Fibroblast of skin of left biceps (primary cell): Measurements from ENCODE around the gene BAX.
"Not testable (repeated sequence)": the region's sequence is repeated elsewhere in the genome, so short reads cannot be mapped to it uniquely, and the experiment has no call there.

Experiments used
- DNase-seq, 2 experiments: peaks; one replicate each; pipeline ENCODE4 v3.0.0-alpha.2; 2013; ENCODE audit warnings: low read depth in 2 of 2

Gene BAX

DNA sequence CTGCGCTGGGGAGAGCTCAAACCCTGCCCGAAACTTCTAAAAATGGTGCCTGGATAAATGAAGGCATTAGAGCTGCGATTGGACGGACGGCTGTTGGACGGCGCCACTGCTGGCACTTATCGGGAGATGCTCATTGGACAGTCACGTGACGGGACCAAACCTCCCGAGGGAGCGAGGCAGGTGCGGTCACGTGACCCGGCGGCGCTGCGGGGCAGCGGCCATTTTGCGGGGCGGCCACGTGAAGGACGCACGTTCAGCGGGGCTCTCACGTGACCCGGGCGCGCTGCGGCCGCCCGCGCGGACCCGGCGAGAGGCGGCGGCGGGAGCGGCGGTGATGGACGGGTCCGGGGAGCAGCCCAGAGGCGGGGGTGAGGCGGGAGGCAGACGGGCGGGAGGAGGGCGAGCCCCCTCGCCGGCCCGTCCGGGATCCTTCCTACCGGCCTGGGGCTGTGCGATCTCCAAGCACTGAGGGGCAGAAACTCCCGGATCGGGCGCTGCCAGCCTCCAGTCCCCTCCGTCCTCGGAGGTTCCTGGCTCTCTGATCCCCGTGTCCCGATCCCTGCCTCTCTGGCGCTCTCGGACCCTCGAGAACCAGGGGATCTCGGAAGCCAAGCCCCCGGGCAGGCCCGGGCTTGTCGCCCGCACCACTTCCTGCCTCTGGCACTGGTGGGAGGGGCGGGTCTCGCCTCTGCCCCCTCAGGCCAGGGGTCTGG is at the start of gene BAX:
BAX (plus strand) TSS at position 281 of the 713 bp plus-strand sequence; CDS start at position 335, 54 bp downstream.
- DNase-seq, result peak; percentile 86 to 88

DNA sequence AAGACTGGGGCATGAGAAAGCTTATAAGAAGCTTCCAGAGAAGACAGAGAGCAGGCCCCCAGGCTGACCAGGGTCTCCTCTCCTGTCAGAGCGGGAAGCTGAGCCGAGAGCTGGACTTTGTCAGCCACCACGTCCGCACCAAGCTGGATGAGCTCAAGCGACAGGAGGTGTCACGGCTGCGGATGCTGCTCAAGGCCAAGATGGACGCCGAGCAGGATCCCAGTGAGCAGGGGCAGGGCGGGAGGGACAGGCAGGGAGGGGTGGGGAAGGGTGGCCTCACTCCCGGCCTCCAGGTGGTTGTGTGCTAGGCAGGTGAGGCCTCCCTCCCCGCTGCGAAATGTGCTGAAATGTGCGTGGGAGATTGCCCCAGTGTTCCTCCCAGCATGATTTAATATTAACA is 49.0 kb upstream of the BAX start:
- no peak for DNase-seq

DNA sequence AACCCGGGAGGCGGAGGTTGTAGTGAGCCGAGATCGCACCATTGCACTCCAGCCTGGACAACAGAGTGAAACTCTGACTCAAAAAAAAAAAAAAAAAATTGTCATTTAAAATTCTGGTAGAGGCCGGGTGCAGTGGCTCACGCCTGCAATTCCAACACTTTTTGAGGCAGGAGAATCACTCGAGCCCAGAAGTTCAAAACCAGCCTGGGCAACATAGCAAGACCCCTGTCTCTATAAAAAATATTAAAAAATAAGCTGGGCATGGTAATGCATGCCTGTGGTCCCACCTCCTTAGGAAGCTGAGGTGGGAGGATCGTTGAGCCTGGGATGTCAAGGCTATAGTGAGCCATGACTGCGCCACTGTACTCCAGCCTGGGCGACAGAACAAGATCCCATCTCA is 48.4 kb upstream of the BAX start:
- DNase-seq, result no peak

DNA sequence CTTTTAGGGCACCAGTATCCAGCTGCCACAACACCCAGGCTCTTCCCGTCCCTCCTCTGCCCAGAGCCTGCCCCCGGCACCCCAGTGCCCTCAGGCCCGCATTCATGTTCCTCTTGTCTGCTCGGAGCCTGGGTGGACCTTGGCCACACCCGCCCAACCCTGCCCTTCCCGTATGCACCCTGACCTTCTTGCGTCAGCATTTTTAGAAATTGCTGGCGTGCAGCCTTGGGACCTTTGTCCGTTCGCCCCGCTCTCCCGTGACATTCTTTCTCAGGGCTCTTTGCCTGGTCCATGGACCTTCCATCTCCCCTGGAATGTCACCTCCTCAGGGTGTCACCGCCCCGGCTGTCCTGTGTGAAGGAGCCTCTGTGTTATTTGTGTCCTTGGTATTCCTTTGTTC is 47.0 kb upstream of the BAX start:
- no peak for DNase-seq

DNA sequence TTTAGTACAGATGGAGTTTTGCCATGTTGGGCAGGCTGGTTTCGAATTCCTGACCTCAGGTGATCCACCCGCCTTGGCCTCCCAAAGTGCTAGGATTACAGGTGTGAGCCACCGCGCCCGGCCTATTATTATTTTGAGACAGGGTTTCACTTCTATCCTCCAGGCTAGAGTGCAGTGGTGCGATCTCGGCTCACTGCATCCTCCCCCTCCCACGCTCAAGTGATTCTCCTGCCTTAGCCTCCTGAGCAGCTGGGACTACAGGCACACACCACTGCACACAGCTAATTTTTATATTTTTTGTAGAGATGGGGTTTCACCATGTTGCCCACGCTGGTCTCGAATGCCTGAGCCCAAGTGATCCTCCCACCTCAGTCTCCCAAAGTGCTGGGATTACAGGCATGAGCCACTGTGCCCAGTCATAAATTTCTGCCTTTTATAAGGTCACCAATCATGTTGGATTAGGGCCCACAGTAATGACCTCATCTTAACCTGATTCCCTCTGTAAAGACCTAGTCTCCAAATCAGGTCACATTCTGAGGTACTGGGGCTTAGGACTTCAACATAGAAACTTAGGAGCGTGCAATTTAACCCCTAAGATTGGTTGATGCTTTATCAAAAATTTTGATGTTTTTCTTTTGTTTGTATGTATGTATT is 45.1 kb upstream of the BAX start:
- not testable (repeated sequence) for DNase-seq

DNA sequence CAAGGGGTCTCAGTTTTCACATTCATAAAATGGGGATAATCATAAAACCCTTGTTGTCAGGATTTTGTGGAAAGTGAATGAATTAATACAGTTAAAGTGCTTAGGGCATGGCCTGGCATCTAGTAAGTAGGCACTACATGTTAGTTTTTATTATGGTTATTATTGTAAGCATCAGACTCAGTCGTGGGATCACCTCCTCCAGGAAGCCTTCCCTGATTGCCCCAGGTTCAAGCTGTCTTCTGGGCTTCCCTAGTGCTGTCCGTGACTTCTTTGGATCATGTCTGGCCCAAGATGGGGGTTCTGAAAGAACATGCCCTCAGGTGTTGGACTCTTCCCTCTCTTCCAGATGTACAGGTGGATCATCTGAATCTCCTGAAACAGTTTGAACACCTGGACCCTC is 43.9 kb upstream of the BAX start:
- no peak for DNase-seq

DNA sequence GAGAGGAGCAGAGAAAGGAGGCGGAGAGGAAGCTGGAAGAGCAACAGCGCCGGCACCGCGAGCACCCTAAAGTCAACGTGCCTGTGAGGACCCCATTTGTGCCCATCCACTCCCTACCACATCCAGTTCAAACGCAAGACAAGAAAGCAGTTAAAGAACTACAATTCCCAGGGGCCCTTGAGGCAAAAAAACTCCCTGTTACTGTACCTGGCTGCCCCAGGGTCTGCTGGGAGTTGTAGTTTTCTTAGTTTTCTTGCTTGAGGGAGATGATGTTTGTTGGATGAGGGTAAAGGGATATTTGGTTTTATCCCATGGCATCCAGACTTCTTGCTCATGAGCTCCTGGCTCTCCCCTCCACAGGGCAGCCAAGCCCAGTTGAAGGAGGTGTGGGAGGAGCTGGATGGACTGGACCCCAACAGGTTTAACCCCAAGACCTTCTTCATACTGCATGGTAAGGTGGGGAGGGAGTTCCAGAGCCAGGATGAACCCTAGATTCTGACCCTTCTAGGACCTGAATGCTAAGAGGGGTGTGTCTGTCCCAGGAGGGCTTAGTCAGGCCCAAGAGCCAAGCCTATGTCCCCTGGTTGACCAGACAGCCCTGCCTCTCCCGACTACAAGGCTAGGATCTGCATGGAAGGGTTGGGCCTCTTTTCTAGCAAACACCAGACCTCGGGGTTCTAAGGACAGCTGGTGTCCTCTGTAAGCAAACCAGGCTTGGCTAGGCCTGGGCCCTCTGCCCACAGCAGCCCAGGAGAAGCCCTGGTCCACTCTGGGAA is 41.4 kb upstream of the BAX start:
- no peak for DNase-seq

DNA sequence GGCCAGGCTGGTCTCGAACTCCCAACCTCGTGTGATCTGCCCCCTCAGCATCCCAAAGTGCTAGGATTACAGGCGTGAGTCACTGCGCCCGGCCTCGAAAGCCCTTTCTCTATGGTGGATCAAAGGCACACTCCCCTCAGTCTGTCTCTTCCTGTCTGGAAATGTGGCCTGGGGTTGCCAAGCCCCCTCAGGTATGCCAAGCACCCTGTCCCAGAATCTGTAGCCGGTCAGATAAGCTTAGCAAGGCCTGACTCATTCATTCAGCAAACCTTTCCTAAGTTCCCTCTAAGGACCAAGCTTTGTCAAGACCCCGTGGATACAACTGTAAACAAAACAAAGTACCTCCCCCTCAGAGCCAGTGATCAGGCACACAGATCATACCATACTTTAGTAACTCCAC is 40.5 kb upstream of the BAX start:
- no peak for DNase-seq

DNA sequence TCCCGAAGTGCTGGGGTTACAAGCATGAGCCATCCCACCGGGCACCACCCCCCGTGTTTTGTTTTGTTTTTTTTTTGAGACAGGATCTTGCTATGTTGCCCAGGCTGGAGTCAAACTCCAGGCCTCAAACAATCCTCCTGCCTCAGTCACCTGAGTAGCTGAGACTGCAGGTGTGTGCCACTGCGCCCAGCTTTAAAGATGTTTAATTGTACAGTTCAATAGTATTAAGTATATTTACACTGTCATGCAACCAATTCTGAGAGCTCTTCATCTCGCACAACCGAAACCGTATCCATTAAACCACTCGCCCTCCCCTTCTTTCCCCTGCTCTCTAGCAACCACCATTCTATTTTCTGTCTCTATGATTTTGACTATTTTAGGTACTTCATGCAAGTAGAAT is 38.9 kb upstream of the BAX start:
- no peak for DNase-seq

DNA sequence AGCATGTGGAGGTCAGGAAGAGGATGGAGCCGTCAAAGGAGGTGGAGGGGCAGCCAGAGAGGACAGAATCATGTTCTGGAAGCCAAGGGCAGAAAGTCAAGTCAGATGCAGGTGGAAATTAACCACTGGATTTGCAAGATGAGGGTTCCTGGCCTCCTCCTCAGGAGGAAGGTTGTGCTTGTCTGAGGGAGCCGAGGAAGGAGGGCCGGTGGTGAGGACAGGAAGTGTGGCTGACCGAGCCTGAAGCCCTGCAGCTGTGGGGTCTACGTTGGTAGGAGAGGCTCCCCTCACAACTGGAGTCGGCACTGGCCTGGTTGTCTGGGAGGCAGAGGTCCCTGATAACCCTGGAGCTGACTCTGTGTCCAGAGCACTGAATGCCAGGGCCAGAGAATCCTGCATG is 36.6 kb upstream of the BAX start:
- DNase-seq, result no peak

DNA sequence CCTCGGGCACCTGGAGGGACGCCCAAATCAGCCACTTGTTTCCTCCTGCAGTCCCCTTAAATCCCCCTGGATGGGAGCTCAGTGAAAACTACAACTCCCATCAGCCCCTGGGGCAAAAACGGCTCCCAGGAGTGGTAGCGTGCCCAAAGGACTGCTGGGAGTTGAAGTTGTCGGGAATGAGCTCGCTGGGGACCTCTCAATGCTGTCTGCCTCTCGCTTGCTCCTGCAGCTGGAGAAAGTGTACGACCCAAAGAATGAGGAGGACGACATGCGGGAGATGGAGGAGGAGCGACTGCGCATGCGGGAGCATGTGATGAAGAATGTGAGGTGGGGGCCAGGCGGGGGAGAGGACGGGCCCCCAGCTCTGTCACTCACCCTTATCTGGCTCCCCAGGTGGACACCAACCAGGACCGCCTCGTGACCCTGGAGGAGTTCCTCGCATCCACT is 35.9 kb upstream of the BAX start:
- no peak for DNase-seq

DNA sequence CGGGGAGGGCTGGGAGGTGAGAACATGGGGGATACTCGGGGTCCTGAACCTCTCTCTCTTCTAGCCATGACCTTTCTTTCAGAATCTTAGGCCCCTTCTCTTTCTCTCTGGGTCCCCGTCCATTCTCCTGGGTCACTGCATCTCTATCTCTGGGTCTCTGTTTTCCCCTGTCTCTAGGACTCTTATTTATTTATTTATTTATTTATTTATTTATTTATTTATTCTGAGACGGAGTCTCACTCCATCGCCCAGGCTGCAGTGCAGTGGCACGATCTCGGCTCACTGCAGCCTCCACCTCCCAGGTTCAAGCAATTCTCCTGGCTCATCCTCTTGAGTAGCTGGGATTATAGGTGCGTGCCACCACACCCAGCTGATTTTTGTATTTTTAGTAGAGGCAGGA is 35.4 kb upstream of the BAX start:
- DNase-seq, result not testable (repeated sequence)

DNA sequence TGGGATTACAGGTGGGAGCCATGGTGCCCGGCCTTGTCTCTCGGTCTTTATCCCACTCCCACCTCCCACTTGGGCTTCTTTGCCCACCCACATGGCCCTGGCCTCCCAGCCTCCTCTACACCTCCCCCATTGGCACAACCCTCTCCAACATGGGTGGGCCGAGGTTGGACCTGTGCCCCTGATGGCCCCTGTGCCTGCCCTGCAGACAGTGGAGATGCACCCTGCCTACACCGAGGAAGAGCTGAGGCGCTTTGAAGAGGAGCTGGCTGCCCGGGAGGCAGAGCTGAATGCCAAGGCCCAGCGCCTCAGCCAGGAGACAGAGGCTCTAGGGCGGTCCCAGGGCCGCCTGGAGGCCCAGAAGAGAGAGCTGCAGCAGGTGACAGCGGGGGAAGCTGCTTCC is 33.7 kb upstream of the BAX start:
- DNase-seq, result no peak

DNA sequence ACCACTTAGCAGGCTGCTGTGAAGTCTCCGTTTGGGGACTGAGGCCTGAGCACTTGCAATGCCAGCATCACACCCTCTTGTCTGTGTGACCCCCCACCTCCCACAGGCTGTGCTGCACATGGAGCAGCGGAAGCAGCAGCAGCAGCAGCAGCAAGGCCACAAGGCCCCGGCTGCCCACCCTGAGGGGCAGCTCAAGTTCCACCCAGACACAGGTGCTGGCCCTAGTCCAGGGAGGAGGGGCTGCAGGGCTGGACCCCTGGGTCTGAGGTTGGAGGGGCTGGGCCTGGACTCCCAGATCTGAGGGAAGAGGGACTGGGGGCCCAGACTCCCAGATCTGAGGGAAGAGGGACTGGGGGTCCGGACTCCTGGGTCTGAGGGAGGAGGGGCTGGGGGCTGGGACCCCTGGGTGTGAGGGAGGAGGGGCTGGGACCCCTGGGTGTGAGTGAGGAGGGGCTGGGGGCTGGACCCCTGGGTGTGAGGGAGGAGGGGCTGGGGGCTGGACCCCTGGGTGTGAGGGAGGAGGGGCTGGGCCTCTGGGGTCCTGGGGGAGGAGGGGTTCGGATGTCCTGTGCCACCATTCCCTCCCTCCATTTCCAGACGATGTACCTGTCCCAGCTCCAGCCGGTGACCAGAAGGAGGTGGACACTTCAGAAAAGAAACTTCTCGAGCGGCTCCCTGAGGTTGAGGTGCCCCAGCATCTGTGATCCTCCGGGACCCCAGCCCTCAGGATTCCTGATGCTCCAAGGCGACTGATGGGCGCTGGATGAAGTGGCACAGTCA is 32.8 kb upstream of the BAX start:
- no peak for DNase-seq

DNA sequence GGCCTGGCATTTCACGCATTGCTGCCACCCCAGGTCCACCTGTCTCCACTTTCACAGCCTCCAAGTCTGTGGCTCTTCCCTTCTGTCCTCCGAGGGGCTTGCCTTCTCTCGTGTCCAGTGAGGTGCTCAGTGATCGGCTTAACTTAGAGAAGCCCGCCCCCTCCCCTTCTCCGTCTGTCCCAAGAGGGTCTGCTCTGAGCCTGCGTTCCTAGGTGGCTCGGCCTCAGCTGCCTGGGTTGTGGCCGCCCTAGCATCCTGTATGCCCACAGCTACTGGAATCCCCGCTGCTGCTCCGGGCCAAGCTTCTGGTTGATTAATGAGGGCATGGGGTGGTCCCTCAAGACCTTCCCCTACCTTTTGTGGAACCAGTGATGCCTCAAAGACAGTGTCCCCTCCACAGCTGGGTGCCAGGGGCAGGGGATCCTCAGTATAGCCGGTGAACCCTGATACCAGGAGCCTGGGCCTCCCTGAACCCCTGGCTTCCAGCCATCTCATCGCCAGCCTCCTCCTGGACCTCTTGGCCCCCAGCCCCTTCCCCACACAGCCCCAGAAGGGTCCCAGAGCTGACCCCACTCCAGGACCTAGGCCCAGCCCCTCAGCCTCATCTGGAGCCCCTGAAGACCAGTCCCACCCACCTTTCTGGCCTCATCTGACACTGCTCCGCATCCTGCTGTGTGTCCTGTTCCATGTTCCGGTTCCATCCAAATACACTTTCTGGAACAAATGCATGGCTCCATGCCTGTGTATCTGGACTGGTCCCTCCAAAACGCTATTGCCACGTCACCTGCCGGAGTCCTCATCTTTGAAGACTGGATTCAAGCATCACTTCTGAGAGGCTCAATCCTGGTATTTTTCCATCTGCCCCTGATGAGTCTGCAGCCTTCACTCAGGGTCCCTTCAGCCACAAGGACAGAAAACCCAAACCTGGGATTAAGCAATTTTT is 31.9 kb upstream of the BAX start:
- DNase-seq, result no peak

DNA sequence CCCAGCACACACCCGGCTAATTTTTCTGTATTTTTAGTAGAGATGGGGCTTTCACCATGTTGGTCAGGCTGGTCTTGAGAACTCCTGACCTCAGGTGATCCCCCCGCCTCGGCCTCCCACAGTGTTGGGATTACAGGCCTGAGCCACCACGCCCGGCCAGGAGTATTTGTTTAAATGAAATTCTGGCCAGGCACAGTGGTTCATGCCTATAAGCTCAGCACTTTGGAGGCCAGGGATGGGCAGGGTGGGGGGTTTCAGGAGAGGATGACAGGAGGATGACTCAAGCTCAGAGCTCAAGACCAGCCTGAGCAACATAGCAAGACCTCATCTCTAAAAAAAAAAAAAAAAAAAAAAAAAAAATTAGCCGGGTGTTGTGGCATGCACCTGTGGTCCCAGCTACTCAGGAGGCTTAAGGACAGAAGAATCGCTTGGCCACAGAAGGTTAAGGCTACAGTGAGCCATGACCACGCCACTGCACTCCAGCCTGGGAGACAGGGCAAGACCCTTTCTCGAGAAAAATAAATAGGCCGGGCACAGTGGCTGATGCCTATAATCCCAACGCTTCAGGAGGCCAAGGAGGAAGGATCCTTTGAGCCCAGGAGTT is 29.3 kb upstream of the BAX start:
- peak in 1 of 2 experiments; percentile 12 for DNase-seq

DNA sequence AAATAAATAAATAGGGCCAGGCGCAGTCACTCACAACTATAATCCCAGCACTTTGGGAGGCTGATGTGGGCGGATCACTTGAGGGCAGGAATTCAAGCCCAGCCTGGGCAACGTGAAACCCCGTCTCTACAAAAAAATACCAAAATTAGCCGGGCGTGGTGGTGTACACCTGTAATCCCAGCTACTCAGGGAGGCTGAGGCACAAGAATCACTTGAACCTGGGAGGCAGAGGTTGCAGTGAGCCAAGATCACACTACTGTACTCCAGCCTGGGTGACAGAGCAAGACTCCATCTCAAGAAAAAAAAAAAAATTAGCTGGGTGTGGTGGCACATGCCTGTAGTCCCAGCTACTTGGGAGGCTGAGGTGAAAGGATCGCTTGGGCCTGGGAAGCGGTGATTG is 28.8 kb upstream of the BAX start:
- not testable (repeated sequence) for DNase-seq

DNA sequence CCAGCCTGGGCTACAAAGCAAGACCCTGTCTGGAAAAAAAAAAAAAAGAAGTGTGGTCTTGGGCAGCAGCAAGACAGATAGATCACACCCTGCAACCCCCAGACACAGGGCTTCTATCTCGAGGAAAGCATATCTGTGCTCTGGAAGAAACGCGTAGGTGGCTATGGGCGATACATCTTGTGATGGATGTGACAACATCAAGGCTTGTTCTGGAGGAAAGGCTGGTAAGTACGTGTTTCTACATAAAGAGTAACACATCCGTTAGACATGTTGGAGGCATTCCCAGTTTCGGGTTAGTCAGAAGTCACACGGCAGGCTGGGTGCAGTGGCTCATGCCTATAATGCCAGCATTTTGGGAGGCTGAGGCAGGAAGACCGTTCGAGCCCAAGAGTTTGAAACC is 27.8 kb upstream of the BAX start:
- peak; percentile 72 to 73 for DNase-seq

DNA sequence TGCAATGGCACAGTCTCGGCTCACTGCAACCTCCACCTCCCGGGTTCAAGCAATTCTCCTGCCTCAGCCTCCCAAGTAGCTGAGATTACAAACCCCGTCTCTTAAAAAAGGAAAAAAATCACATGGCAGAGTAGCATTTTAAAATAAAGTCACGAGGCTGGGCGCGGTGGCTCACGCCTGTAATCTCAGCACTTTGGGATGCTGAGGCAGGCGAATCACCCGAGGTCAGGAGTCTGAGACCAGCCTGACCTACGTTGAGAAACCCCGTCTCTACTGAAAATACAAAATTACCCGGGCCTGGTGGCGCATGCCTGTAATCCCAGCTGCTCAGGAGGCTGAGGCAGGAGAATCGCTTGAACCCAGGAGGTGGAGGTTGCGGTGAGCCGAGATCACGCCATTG is 27.0 kb upstream of the BAX start:
- not testable (repeated sequence) for DNase-seq
